Right lobe of liver (tissue), 4 donors: ENCODE measurements around the gene MYO10.

ENCODE experiments used
- POLR2A ChIP-seq: fragments of 450-650 bp; IDR thresholded peaks from one replicate; pipeline ENCODE4 v1.6.1; 2017; ENCODE audit warnings: antibody characterized with exemption, mild to moderate bottlenecking
- TF ChIP-seq, protein P1 (sequence below), 4 donors: fragments of 200-600 bp in 3 of 4; fragments of 450-650 bp in 1 of 4; IDR thresholded peaks; one replicate each; pipeline versions ENCODE4 v1.5.1 to v1.8.0; 2016 to 2022; ENCODE audit warnings: antibody characterized with exemption in 4 of 4, mild to moderate bottlenecking in 2 of 4
- donor health status: DM: no; HTN: no; CAD: no.
- donor health status: DM: no; HTN: no; CAD: no.
- donor health status: DM: no; HTN: yes; CAD: no.

- TF ChIP-seq POLR2A = no peak
- TF ChIP-seq, protein P1, sequence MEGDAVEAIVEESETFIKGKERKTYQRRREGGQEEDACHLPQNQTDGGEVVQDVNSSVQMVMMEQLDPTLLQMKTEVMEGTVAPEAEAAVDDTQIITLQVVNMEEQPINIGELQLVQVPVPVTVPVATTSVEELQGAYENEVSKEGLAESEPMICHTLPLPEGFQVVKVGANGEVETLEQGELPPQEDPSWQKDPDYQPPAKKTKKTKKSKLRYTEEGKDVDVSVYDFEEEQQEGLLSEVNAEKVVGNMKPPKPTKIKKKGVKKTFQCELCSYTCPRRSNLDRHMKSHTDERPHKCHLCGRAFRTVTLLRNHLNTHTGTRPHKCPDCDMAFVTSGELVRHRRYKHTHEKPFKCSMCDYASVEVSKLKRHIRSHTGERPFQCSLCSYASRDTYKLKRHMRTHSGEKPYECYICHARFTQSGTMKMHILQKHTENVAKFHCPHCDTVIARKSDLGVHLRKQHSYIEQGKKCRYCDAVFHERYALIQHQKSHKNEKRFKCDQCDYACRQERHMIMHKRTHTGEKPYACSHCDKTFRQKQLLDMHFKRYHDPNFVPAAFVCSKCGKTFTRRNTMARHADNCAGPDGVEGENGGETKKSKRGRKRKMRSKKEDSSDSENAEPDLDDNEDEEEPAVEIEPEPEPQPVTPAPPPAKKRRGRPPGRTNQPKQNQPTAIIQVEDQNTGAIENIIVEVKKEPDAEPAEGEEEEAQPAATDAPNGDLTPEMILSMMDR (IDR thresholded peaks at IDR 0.05) = no peak
Measured at GRCh38 chr5:16978296-16978695, 42.2 kb upstream of the MYO10 start.
